Stimulated activated CD4-positive, alpha-beta T cell treated with anti-CD3 and anti-CD28 coated beads, Interleukin-4, amount 100 ng/mL, for 24 hours (primary cell): ENCODE measurements around the gene H3-3A.

ENCODE experiments used
- DNase-seq: peaks from one replicate; pipeline ENCODE4 v3.0.0-alpha.2; 2020

H3-3A gene

DNA sequence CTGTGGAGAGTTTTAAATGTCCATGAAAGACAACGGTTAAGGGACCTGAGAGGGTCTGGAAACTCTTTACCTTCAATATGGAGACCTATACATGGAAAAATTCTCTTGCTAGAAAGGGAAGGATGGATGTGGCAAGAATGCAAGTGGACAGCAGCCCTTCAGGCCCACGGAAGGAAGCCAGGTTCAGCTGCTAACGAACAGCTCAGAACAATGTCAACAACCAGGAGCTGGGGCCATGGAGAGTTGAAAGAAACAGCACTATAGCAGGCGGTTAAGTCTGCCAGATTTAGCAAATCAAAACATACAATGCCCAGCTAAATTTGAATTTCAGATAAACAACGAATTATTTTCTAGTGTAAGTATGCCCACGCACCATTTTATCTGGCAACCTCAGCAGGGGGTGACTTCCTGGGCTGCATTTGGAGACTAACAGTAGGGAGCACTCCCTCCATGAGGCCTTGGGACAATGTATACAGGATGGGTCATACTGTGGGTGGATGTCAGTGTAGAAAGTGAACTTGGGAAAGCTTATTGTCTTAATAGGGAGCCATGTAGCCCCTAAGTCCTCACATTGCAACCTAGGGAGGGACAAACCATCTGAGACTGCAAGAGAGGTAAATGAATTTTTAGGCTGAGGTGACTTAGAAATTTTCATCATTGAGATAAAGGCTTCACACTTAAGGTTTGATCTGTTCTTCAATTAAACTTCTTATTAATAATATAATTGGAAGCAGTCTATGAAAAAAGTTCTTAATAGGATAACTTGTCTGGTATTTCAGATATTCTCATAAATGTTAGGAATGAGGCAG lies 7.8 kb upstream of the H3-3A start:
- DNase-seq: no peak

DNA sequence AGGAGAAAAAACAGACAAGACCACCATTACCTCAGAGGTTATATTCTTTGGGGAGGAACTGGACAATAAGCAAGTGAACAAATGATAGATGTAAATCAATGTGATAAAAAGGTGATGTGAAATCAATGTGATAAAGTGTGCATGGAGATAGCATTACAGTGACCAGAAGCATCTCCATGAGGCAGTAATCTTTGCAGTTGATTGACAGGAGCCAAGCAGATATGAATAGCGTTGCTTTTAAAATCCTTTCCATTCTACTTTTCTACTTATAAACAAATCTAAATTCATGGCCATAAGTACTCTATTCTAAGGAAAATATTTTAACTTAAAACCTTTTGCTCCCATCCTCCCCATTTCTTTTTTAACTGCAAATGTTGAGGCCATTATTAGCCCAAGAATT lies 2.8 kb upstream of the H3-3A start:
- no peak for DNase-seq

DNA sequence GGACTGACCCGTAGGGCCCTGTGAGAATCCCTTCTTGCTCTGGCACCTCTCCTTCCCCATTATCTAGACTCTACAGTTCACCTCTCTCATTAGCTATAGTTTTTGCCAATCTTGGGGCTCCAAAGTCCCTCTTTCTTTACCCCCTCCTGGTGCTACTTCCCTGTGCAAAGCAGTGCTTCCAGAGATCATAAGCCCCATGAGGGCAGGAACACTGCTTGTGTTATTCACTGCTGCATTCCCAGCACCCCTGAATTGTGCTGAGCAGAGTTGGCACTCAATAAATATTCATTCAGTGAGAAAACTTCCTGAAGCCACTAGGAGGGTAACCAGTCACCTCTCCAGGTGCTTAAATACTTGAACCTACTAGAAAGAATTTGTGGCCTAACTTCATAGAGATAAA lies 2.1 kb upstream of the H3-3A start:
- DNase-seq: no peak

DNA sequence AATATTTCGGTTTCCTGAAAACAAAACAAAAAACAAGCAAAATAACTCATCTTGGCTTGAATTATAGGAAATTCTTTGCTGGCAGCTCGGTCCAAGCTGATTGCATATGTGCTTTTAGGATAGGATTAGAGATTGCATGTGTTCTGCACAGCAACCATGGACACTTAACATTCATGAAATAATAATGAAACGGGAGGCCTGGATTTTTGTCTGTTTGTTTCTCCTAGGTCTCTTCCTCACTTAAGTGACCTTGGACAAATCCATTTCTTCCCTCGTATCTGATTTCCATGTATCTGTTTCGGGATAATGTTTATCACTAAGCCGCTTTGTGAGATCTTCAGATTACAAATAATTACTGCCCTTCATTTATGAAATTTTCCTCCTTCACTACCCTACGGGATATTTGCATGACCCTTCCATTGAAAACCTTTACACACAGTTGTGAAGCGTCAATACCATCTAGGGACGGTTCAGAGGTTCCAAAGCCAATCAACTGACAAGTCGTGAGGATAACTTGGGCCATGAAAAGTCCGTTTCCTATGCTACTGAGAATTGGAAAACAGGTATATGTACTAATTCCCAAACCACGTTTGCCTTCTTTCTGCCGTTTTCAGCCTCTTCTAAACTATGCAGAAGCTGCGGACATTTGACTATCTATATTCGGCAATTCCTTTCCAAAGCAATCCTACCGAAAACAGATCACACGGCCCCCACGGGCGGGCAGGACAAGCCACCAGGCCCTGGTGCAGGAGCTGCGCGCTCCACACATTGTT lies 1.3 kb upstream of the H3-3A start:
- DNase-seq: no peak

DNA sequence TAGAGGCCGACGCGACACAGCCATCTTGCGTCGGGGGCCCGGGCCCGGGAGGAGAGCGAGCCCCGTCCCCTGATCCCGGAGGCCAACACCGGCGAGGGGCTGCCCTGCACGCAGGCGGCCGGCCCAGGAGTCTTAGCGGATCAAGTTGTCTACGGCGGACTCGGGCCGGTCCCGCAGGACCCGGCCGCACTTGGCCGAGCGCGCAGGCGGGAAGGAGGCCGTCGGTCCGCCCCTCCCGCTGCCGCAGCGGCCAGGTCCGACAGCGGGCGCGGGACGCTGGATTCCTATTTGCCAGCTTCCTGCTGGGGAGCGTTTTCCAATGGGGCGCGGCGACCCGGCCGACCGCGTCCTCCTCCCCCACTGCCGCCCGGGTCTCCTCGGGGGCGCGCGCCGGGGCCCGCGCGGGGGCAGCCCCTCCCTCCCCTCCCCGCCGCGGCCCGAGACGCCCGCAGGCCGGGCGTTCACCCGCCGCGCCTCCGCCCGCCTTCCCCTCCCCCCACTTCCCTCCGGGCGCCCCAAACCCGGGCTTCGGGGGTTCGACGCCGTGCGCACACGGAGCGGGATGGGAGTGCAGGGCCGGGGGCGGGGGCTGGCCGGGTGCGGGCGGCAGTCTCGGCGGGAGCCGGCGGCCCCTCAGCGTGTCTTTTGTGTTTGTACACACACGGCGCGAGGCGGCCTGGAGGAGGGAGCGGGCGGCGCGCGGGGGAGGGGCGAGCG lies 517 bp upstream of the H3-3A start:
- DNase-seq: peak; percentile 47

DNA sequence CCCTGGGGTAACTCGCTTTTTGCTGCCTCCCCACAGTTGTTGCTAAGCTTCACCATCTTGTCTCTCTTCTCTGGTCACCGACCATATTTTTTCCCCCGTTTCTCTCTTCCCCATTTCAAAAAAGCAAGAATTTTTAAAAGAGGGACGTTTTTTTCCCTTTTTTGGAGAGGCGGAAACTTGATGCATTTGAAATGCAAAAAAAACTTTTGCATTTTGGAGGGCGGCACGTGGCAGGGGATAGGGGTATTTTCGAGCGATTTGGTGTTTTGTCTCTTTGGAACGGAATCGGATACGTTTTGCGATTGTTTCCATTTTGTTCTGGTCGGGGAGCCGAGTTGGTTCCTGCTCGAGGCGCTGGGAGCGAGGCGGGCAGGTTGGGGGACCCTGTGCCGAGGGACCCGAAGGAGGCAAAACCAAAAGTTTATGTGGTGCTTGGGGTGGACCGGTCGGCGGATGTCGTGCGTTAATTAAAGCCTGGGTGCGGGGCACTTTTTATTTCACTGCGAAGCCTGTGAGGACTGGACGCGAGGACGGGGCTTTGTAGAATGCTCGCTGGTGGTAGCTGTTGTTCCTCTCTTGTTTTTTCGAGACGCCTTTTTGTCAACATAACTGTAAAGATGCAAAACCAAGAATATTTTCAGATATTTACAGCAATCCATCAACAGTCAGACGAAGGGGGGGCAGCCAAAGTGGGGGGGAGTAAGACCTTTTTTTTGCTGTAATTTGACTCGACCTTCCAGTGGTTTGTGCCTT lies 884 bp downstream of the H3-3A start:
- peak; percentile 56 for DNase-seq

DNA sequence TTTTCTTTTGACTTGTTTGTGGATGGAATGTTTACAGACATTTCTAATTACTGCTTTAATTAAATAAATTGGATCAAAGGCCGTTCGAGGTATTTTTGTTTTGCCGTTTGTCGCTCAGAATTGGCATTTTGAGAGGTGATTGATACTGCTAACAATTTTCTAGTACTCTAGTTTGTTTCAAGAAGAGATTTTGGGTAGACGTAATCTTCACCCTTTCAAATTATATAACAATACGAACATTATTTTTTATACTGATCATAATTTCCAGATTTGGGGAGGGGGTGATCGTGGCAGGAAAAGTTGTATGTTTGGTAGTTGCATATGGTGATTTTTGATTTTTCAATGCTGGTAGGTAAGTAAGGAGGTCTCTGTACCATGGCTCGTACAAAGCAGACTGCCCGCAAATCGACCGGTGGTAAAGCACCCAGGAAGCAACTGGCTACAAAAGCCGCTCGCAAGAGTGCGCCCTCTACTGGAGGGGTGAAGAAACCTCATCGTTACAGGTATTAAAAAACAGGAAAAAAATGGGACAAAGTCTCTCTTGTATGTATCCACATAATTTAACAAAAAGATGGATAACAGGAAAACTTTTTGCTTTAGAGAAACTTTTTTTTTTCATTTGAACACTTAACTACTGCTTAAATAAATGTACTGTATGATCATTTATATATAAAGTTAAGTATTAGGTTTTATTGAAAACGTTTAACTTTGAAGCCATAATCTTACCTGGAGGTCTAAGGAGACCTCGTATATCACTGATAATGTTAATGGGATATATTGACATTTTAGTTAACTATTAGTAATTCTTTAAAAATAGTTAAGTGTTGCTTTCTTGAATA lies 1.7 kb downstream of the H3-3A start:
- DNase-seq: no peak

DNA sequence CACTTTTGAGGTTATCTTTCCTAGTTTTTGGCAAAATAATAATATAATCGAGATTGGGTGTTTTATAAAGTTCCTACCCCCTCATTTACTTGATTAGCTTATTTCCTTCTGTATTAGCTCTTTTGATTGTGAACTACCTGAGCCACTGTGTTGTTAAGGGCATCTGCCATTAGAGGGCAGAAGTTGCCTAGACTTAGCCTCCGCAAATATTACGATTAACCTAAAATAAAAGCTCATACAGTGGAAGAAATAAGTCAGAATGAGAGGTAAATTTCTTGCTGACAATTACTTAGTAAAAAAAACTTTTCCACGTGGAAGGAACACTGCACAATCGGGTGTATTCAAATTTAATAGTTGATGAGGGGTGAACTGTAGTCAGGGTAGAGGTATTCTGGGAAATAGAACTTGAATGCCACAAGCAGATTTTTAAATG lies 2.3 kb downstream of the H3-3A start:
- DNase-seq: peak; percentile 57

DNA sequence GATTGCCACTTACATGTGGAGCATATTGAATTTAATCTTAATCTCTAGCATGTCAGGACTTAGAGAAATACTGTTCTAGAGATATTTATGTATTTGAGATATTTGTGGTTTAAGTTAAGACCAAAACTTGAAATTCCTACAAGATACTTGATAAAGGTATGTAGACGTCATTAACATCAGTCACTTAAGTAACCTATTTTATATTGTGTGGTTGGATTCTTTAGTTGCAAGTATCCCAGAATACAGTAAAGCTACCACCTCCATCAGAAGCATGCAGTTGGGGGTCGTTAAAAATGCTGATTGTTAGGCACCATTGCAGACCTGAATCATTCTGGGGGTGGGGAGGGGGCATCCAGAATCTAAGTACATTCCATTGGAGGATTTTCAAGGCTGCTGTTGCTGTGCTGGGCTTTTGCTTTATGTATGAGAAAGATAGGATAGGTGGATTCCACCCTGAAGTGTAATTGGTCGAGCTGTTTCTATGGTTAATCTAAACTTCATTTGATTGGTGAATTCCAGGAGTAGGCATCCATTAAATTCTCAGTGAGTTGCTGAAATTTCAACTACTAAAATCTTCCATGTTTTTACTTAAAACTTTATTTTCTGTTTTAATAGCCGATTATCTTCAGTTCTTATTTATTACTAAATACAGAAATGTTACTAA lies 4.0 kb downstream of the H3-3A start:
- DNase-seq: no peak

DNA sequence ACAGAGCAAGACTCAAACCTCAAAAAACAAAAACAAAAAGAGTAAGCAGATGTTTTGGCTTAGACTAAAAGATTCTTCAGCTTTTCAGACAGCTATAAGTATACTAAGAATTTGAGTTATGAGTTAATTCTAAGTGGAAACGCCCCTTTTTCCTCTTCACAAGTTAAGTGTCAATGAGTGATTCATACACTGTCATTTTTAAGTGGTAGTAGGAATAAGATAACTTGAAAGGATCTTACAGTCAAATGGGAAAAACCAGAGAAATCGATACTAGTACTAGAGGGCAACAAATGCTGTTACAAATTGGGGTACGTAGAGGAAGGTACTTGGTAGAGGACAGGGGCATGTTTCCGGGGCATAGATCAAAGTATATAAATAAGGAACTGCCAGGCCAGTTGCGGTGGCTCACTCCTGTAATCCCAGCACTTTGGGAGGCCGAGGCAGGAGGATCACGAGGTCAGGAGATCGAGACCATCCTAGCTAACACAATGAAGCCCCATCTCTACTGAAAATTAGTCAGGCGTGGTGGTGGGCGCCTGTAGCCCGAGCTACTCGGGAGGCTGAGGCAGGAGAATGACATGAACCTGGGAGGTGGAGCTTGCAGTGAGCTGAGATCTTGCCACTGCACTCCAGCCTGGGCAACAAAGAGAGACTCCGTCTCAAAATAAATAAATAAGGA lies 7.4 kb downstream of the H3-3A start:
- no peak for DNase-seq

DNA sequence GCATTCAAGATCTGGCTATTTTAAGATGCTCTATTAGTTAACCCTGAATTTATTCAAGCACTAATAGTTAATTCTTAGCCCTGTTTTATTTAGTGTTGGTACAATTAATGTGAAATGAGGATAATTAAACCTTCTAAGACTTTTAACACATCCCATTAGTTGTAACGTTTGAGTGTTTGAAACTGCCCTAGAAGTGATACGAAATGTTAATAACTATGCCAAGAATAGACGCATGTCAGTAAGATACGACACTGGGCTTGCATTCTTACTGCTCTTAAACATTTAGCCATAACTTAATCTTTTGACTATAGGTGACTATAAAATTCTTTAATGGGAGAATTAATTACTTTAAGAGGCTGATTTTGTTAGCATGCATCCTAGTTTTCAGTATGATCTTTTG lies 9.8 kb downstream of the H3-3A start:
- DNase-seq: no peak

DNA sequence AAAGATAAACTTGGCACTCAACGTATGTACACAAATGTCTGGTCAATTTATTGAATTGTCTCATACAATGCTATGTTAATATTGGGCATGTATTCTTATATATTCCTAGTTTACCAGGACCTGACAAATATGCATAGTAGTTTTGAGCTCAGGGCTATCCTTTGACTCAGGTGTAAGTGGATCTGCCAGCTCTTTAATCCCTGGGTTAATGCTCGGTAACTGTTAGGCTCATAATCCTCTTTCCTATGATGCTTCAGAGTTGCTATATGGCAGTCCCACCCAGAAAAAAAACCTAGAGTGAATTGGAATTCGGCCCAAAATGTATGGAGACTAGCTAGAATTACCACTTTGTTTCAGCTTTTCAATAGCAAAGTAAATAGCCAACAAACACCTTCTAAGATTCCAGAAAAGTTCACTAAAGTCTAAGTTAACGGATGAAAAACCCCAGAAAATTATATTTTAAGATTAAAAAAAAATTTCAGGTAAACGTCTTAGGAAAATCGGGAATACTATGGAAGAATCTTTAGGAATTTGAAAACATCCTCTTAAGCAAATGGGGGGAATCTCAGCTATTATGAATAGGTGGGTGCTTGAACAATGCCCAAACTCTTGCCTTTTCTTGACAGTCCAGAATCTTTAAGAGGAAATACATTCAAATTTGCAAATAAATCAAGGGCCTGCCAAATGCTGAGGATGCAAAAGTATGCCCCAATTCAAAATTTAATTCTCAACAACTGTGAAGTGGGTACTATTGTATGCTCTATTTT lies 10.9 kb downstream of the H3-3A start:
- no peak for DNase-seq

DNA sequence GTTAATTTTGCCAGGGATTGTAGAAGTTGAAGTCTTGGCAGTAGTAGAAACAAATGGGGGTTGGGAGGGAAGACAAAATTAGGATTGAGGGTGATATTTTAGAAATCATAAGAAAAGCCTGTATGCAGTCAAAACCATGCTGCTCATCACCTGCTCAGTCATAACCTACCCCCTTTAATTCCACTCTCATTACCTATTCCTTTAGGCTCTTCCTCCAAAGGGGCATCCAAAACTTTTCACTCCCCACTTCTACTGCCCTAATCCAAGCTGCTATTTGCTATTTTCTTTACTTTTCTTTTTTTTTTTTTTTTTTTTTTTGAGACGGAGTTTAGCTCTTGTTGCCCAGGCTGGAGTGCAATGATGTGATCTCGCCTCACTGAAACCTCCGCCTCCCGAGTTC lies 11.5 kb downstream of the H3-3A start:
- no peak for DNase-seq

DNA sequence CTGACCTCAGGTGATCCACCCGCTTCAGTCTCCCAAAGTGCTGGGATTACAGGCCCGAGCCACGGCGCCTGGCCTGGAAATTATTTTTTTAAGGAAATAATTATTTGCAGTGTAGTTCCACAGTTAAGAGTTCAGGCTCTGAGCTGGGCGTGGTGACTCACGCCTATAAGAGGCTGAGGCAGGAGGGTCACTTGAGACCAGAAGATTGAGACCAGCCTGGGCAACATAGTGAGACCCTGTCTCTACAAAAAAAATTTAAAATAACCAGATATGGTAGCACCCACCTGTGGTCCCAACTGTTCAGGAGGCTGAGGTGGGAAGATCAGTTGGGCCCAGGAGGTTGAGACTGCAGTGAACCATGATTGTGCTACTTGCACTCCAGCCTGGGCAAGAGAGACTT lies 13.9 kb downstream of the H3-3A start:
- DNase-seq: no peak

DNA sequence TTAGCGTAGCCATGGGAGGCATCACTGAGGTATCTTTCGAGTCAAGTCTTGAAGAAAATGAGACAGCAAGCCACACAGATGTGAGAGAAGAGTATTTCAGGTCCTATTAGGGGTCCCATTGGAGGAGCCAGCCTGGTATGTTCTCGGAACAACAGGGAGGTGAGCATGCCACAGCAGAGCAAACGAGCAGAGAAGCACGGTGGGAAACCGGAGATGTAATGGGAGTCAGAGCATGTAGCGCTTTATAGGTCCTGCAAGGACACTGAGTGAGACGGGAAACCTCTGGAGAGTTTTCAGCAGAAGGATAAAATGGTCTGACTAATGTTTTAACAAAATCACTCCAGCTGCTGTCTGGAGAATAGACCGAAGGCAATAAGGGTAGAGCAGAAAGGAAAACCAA lies 15.9 kb downstream of the H3-3A start:
- DNase-seq: no peak

DNA sequence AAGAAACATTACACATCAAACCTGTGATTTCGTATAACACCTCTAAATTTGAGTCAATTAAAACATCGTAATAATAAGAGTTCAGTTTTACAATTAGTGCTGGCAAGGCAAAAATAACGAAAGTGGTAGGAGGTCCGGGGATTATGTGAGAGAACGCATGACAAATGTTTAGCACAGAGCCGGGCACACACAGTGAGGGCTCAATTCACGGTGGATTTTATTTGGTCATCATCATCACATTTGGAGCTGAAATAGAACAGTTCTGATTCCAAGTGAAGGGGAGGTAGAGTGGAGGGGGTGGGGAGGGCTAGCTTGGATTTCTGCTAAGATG lies 20.0 kb downstream of the H3-3A start:
- DNase-seq: no peak

DNA sequence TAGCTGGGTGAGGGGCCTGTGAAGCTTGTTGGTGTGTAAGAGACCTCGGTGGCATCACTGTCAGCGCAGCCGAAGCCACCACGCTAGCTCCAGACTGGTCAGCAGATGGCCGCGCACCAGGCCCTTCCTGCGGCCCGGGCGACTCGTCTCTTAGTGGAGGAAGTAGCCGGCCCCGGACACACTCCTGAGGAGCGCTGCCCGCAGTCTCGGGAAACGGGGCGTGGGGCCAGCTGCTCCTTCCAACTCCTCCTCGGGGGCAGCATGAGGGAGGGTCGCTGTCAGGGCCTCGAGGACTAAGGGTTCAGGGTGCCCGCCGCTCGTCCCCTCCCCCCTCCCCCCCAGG lies 20.4 kb downstream of the H3-3A start:
- no peak for DNase-seq

DNA sequence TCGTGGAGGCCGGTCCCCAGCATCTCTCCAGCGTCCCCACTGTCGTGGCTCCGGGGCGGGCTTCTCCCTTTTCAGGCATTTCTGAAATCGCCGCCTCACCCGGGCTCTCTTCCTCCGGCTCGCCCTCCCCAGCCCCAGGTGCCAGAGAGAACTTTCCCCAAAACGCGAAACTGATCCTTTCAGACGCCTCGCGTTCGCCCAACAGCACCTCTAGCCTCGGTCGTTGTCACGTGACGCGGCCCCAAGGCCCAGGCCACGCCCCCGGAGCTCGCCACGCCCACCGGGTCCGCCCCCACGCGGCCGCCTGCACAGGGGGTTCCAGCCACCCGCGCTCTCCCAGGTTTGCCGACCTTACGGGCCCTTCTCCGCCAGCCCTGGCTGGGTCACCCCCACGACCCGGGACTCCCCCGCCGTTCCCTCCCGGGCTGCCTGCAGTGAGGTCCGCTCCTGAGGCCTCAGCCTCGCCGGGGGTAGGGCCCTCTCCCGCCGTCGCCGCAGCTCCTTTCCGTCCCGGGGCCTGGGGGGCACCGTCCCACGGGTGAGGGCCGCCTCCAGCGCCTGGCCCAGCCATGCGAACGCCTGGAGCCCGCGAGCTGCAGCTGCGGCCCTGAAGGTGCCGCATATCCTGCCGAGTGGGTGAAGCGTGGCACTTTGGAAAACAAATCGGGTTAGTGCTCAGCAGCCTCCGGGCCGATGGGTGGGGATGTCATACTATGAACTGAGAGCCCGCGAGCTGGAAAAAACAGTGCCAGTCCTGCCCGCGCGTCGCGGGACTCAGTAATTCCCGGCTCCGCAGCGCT lies 21.0 kb downstream of the H3-3A start:
- peak; percentile 91 for DNase-seq

DNA sequence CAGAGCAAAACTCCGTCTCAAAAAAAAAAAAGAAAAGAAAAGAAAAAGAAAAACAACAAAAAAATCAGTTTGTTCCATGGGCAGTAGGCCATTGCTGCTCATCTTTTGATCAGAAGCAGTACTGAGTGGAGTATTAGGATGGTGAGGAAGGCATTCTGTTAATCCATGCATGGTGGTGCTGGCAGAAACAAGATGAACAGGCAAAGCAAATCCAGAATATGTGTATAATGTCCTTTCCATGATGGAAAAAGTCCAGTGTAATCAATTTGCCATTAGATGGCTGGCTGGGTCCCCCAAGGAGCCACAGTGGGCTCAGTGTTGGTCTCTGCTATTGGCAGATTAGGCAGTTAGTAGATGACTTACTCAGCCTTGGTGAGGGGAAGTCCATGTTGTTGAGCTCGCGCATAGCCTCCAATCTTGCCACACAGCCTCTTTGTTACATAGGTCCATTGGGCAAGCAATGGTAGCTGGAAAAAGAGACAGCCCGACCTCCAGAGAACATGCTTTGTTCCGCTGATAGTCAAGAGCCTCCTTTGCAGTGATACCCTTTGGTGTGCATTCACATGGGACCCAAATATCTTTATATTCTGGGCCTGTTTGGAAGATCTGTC lies 23.3 kb downstream of the H3-3A start:
- no peak for DNase-seq
